ENCODE data around the gene PDCD10. TPM values are rescaled to one million over a fixed set of nuclear protein-coding genes. Genes with fewer than 3 reads are reported as not detected.

Gene PDCD10
- total and polyA plus RNA-seq, 4 experiments from 2014 or later, result 43.8 to 133 (median 77.3) TPM

DNA sequence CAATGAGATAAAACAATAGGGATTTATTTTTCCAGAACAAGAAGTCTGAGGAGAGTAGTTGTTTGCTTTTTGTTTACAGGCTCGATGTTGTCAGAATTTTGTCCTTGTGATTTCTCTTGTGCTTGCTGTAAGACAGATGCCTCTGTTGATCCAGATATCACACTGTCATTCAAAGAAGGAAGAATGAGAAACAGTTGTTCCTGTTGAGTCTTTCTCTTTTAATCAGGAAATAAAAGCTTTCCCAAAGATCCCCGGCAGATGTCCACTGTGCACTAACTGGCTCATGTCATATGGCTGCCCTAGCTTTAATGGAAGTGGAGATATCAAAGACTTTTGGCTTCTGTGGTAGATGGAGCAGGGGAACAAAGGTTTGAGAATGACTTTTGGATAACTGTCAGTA is 7.6 kb upstream of the PDCD10 start:
- peaks cover 0 to 4% of the 10 kb centered on the region in 2 donors for H3K36me3 Mint-ChIP-seq
- POLR2A ChIA-PET (ENCODE audit: partially characterized antibody), result no interaction called here

DNA sequence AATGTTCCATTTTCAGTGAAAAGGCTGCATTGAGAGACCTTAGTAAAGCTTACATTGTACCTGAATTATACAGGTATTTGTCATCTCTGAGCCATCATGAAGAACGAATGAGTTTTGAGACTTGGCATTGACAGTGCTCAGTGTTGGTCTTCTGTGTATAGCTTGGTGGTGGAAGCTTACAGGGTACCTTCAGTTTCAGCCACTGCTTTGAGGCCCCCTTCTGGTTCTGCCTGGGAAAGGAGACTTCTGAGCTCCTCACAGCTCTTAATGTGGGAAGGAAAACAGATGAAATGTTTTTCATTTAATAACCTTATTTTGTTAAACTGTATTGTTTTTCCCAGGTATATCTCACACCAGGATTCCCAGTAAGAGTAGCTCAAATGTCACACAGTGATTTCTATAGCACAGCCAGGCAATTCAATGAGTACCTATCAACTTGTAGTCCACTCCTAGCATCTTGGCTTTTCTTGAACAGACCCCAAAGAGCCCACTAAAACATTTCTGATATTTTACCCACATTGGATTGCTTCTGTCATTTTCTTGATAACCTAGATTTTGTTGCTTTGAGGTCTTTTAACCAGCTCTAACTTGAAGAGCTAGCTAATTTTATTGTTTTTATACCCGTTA is 6.4 kb upstream of the PDCD10 start:
- DNase-seq, result peak in 3 of 5 donors; percentile 6 to 19 (median 13)
- H3K9me3 Mint-ChIP-seq, result no peaks in the 10 kb centered on the region
- CTCF ChIA-PET (ENCODE audit: partially characterized antibody), result interaction anchor here (0.9 to 2.1 kb wide), 10 partner anchors 9 to 361 kb away, joined by 3 to 9 read pairs (median 5); partner anchors contain the start of gene ZBBX
- H3K4me3 Mint-ChIP-seq, result no peak overlapping the region
- H3K36me3 ChIP-seq (ENCODE audit: insufficient read depth, low read length), result no peaks in the 10 kb centered on the region
- no peaks in the 10 kb centered on the region for H3K27me3 ChIP-seq (ENCODE audit: insufficient read depth, low read length)
- intact Hi-C loops (cut with micrococcal nuclease), result loop anchor here (1.0 kb wide), 1 partner anchor 361 kb away; the partner anchor contains the start of gene ZBBX
- peaks cover 0 to 4% of the 10 kb centered on the region in 2 donors for H3K36me3 Mint-ChIP-seq
- H3K4me3 ChIP-seq (ENCODE audit: low read length in 2 of 2), result no peak overlapping the region
- POLR2A ChIA-PET (ENCODE audit: partially characterized antibody), result no interaction called here
- H3K4me1 ChIP-seq (ENCODE audit: insufficient read depth, low read length), result peaks cover 9% of the 10 kb centered on the region
- H3K27ac ChIP-seq (ENCODE audit: low read depth, low read length), result no peak overlapping the region
- no peaks in the 10 kb centered on the region for H3K9me3 ChIP-seq (ENCODE audit: control insufficient read depth in 1 of 2, low read length in 2 of 2)
- H3K4me1 Mint-ChIP-seq, result peaks cover 6 to 16% (median 9%) of the 10 kb centered on the region in 4 donors
- no peak overlapping the region for H3K27ac Mint-ChIP-seq
- H3K27me3 Mint-ChIP-seq, result no peaks in the 10 kb centered on the region

More for the DNA sequence above, 7.6 kb upstream of the PDCD10 start:
- Histone ChIP-seq H3K36me3 (ENCODE audit: insufficient read depth, low read length) (no peaks in the 10 kb centered on the region), H3K27me3 (ENCODE audit: insufficient read depth, low read length) (no peaks in the 10 kb centered on the region), H3K27ac (ENCODE audit: low read depth, low read length) (no peak overlapping the region), H3K4me3 (ENCODE audit: low read length in 2 of 2) (no peak overlapping the region), H3K9me3 (ENCODE audit: control insufficient read depth in 1 of 2, low read length in 2 of 2) (no peaks in the 10 kb centered on the region), H3K4me1 (ENCODE audit: insufficient read depth, low read length) (no peaks in the 10 kb centered on the region)
- Mint-ChIP-seq H3K9me3 (no peaks in the 10 kb centered on the region), H3K27me3 (no peaks in the 10 kb centered on the region), H3K4me3 (no peak overlapping the region), H3K27ac (no peak overlapping the region), H3K4me1 (peaks cover 4 to 9% (median 6%) of the 10 kb centered on the region in 4 donors)
- DNase-seq, result no peak
- intact Hi-C loops (cut with micrococcal nuclease), result no loop called here
- CTCF ChIA-PET (ENCODE audit: partially characterized antibody), result interaction anchor here (1.6 to 2.1 kb wide), 2 partner anchors 13 to 14 kb away, joined by 6 to 8 read pairs; no protein-coding TSS in a partner anchor

DNA sequence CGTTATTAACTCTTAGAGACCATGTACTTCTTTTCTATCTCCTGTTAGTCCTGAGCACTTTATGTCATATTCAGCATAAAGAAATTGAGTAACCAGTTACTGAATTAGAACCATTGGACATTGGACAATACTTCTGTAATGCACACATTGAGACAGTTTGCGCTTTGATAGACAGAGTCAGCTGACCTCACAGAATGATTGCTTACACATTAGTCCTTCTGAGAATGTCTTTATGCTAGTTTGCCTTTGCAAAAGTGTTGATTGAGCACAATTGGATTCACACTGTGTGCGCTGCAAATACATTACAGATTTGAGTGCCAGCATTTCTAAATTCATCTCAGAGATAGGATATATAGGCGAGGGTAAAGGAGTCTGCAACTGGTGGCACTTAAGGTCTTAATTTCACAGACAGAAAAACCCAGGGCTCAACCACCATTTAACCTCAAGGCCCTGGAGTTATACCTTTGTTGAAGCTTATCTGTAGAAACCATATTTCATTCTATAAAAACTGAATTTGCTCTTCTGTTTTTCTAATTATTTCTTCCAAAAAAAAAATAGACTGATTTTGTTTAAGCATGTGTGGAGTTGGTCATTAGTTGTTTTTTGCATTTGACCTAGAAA is 4.6 kb upstream of the PDCD10 start:
- intact Hi-C loops (cut with micrococcal nuclease), result no loop called here
- Mint-ChIP-seq H3K36me3 (peaks cover 0 to 4% of the 10 kb centered on the region in 2 donors), H3K27ac (no peak overlapping the region), H3K4me1 (peaks cover 6 to 14% (median 9%) of the 10 kb centered on the region in 4 donors), H3K4me3 (no peak overlapping the region), H3K27me3 (no peaks in the 10 kb centered on the region), H3K9me3 (no peaks in the 10 kb centered on the region)
- H3K36me3 ChIP-seq (ENCODE audit: insufficient read depth, low read length), result no peaks in the 10 kb centered on the region
- no peak overlapping the region for H3K4me3 ChIP-seq (ENCODE audit: low read length in 2 of 2)
- no peaks in the 10 kb centered on the region for H3K27me3 ChIP-seq (ENCODE audit: insufficient read depth, low read length)
- H3K9me3 ChIP-seq (ENCODE audit: control insufficient read depth in 1 of 2, low read length in 2 of 2), result no peaks in the 10 kb centered on the region
- H3K4me1 ChIP-seq (ENCODE audit: insufficient read depth, low read length), result peaks cover 12% of the 10 kb centered on the region
- ChIA-PET CTCF (ENCODE audit: partially characterized antibody) (interaction anchor here (1.4 kb wide), 1 partner anchor 9 kb away, joined by 4 read pairs; no protein-coding TSS in a partner anchor), POLR2A (ENCODE audit: partially characterized antibody) (no interaction called here)
- no peak for DNase-seq
- no peak overlapping the region for H3K27ac ChIP-seq (ENCODE audit: low read depth, low read length)

- Histone ChIP-seq H3K27ac (ENCODE audit: low read depth, low read length) (no peak overlapping the region), H3K36me3 (ENCODE audit: insufficient read depth, low read length) (no peaks in the 10 kb centered on the region), H3K4me3 (ENCODE audit: low read length in 2 of 2) (no peak overlapping the region), H3K9me3 (ENCODE audit: control insufficient read depth in 1 of 2, low read length in 2 of 2) (no peaks in the 10 kb centered on the region), H3K4me1 (ENCODE audit: insufficient read depth, low read length) (peaks cover 23% of the 10 kb centered on the region), H3K27me3 (ENCODE audit: insufficient read depth, low read length) (no peaks in the 10 kb centered on the region)
- Mint-ChIP-seq H3K27ac (no peak overlapping the region), H3K4me3 (no peak overlapping the region), H3K27me3 (no peaks in the 10 kb centered on the region), H3K9me3 (no peaks in the 10 kb centered on the region), H3K4me1 (peaks cover 6 to 16% (median 12%) of the 10 kb centered on the region in 4 donors), H3K36me3 (no peaks in the 10 kb centered on the region)
- intact Hi-C loops (cut with micrococcal nuclease), result no loop called here
- ChIA-PET POLR2A (ENCODE audit: partially characterized antibody) (no interaction called here), CTCF (ENCODE audit: partially characterized antibody) (no interaction called here)
- no peak for DNase-seq
Observed at GRCh38 chr3:167738037-167738436, 3.3 kb upstream of the PDCD10 start.

GRCh38 chr3:167736997-167737396 is 2.3 kb upstream of the PDCD10 start:
- peaks cover 33% of the 10 kb centered on the region for H3K4me1 ChIP-seq (ENCODE audit: insufficient read depth, low read length)
- ChIA-PET POLR2A (ENCODE audit: partially characterized antibody) (no interaction called here), CTCF (ENCODE audit: partially characterized antibody) (no interaction called here)
- DNase-seq, result no peak
- H3K27me3 ChIP-seq (ENCODE audit: insufficient read depth, low read length), result no peaks in the 10 kb centered on the region
- intact Hi-C loops (cut with micrococcal nuclease), result no loop called here
- no peaks in the 10 kb centered on the region for H3K9me3 Mint-ChIP-seq
- peak overlapping the region in 5 of 8 donors; percentile 22 to 74 (median 42) for H3K4me3 Mint-ChIP-seq
- no peaks in the 10 kb centered on the region for H3K9me3 ChIP-seq (ENCODE audit: control insufficient read depth in 1 of 2, low read length in 2 of 2)
- no peak overlapping the region for H3K27ac ChIP-seq (ENCODE audit: low read depth, low read length)
- H3K36me3 ChIP-seq (ENCODE audit: insufficient read depth, low read length), result no peaks in the 10 kb centered on the region
- no peak overlapping the region for H3K4me3 ChIP-seq (ENCODE audit: low read length in 2 of 2)
- no peak overlapping the region for H3K27ac Mint-ChIP-seq
- no peaks in the 10 kb centered on the region for H3K27me3 Mint-ChIP-seq
- peaks cover 0 to 5% of the 10 kb centered on the region in 2 donors for H3K36me3 Mint-ChIP-seq
- peaks cover 6 to 26% (median 17%) of the 10 kb centered on the region in 4 donors for H3K4me1 Mint-ChIP-seq

GRCh38 chr3:167736264-167736787 is 1.6 kb upstream of the PDCD10 start:
- H3K27me3 Mint-ChIP-seq, result no peaks in the 10 kb centered on the region
- peak overlapping the region; percentile 85 for H3K27ac ChIP-seq (ENCODE audit: low read depth, low read length)

More at GRCh38 chr3:167736264-167736787, 1.6 kb upstream of the PDCD10 start:
- no peak for DNase-seq
- H3K9me3 Mint-ChIP-seq, result no peaks in the 10 kb centered on the region
- H3K4me1 ChIP-seq (ENCODE audit: insufficient read depth, low read length), result peaks cover 40% of the 10 kb centered on the region
- intact Hi-C loops (cut with micrococcal nuclease), result no loop called here
- H3K4me3 Mint-ChIP-seq, result peak overlapping the region in 1 of 8 donors; percentile 32
- H3K27me3 ChIP-seq (ENCODE audit: insufficient read depth, low read length), result no peaks in the 10 kb centered on the region
- H3K4me3 ChIP-seq (ENCODE audit: low read length in 2 of 2), result peak overlapping the region; percentile 99 to 100
- H3K27ac Mint-ChIP-seq, result no peak overlapping the region
- ChIA-PET CTCF (ENCODE audit: partially characterized antibody) (interaction anchor here (1.2 to 1.5 kb wide), 4 partner anchors 14 to 356 kb away, joined by 3 to 8 read pairs (median 5); partner anchors contain the start of gene ZBBX), POLR2A (ENCODE audit: partially characterized antibody) (interaction anchor here (1.1 to 1.5 kb wide), 3 partner anchors 13 to 45 kb away, joined by 3 to 8 read pairs (median 7); no protein-coding TSS in a partner anchor)
- H3K9me3 ChIP-seq (ENCODE audit: control insufficient read depth in 1 of 2, low read length in 2 of 2), result no peaks in the 10 kb centered on the region
- H3K4me1 Mint-ChIP-seq, result peaks cover 6 to 31% (median 20%) of the 10 kb centered on the region in 4 donors
- peaks cover 0 to 5% of the 10 kb centered on the region in 2 donors for H3K36me3 Mint-ChIP-seq
- H3K36me3 ChIP-seq (ENCODE audit: insufficient read depth, low read length), result no peaks in the 10 kb centered on the region

Measured in CD4-positive, alpha-beta memory T cell (primary cell).